Activated T-helper 17 cell treated with anti-CD3 and anti-CD28 coated beads, Interleukin-2, amount 50 U/mL, for 72 hours (primary cell): ENCODE results near the gene ABHD17A. TPM values are rescaled to one million over a fixed set of nuclear protein-coding genes. Genes with fewer than 3 reads are reported as not detected.
"Not testable (repeated sequence)": the region's sequence is repeated elsewhere in the genome, so short reads cannot be mapped to it uniquely, and the experiment has no call there.

ENCODE experiments used
- ATAC-seq: fragments of 150-1000 bp; cut with Tn5 transposase; replicated peaks from 2 replicates; pipeline ENCODE4 v1.10.0; 2021; ENCODE audit warnings: mild to moderate bottlenecking, moderate library complexity
- H3K27ac Mint-ChIP-seq: one replicate; pipeline ENCODE4 v1.8.0; 2022; ENCODE audit warnings: mixed read lengths
- H3K27me3 Mint-ChIP-seq: one replicate; pipeline ENCODE4 v1.8.0; 2022; ENCODE audit warnings: mixed read lengths
- H3K36me3 Mint-ChIP-seq: one replicate; pipeline ENCODE4 v1.8.0; 2022; ENCODE audit warnings: low read depth, mild to moderate bottlenecking, mixed read lengths
- H3K4me1 Mint-ChIP-seq: one replicate; pipeline ENCODE4 v1.8.0; 2022; ENCODE audit warnings: mixed read lengths
- H3K4me3 Mint-ChIP-seq: one replicate; pipeline ENCODE4 v1.8.0; 2022; ENCODE audit warnings: mild to moderate bottlenecking, mixed read lengths
- H3K9me3 Mint-ChIP-seq: one replicate; pipeline ENCODE4 v1.8.0; 2022; ENCODE audit warnings: mixed read lengths
- total RNA-seq, 2 donors: library from RNA; stranded (reverse); gene quantifications; one replicate each; pipeline ENCODE4 v1.2.3, GENCODE V29; 2022

ABHD17A gene
- total RNA-seq, 2 donors from 2014 or later, result 84.4 to 109 TPM

- Mint-ChIP-seq H3K27me3 (no peaks in the 10 kb centered on the region), H3K36me3 (peaks cover 9% of the 10 kb centered on the region), H3K4me1 (no peaks in the 10 kb centered on the region), H3K4me3 (peak overlapping the region; percentile 94), H3K27ac (peak overlapping the region; percentile 95), H3K9me3 (no peaks in the 10 kb centered on the region)
- no peak for ATAC-seq
These were observed 19.5 kb upstream of the ABHD17A start for GRCh38 chr19:1904860-1905109.

GRCh38 chr19:1902923-1903322 lies 17.6 kb upstream of the ABHD17A start:
- H3K4me3 Mint-ChIP-seq, result no peak overlapping the region
- no peaks in the 10 kb centered on the region for H3K4me1 Mint-ChIP-seq
- no peaks in the 10 kb centered on the region for H3K9me3 Mint-ChIP-seq
- no peak overlapping the region for H3K27ac Mint-ChIP-seq
- H3K27me3 Mint-ChIP-seq, result no peaks in the 10 kb centered on the region
- ATAC-seq, result no peak
- peaks cover 9% of the 10 kb centered on the region for H3K36me3 Mint-ChIP-seq

- Mint-ChIP-seq H3K27ac (no peak overlapping the region), H3K9me3 (no peaks in the 10 kb centered on the region), H3K4me1 (peaks cover 4% of the 10 kb centered on the region), H3K4me3 (no peak overlapping the region), H3K36me3 (peaks cover 9% of the 10 kb centered on the region), H3K27me3 (no peaks in the 10 kb centered on the region)
- ATAC-seq, result no peak
These were observed 16.7 kb upstream of the ABHD17A start for GRCh38 chr19:1901940-1902404.

GRCh38 chr19:1896508-1896907 lies 11.2 kb upstream of the ABHD17A start:
- ATAC-seq, result no peak
- no peaks in the 10 kb centered on the region for H3K36me3 Mint-ChIP-seq
- peak overlapping the region; percentile 86 for H3K4me3 Mint-ChIP-seq
- peaks cover 4% of the 10 kb centered on the region for H3K4me1 Mint-ChIP-seq
- peak overlapping the region; percentile 94 for H3K27ac Mint-ChIP-seq
- no peaks in the 10 kb centered on the region for H3K9me3 Mint-ChIP-seq
- H3K27me3 Mint-ChIP-seq, result no peaks in the 10 kb centered on the region

- peak overlapping the region; percentile 26 for H3K4me3 Mint-ChIP-seq
These were observed 8.5 kb upstream of the ABHD17A start for GRCh38 chr19:1893791-1894190.

GRCh38 chr19:1889907-1890306 lies 4.6 kb upstream of the ABHD17A start:
- no peak overlapping the region for H3K27ac Mint-ChIP-seq
- no peaks in the 10 kb centered on the region for H3K9me3 Mint-ChIP-seq
- no peak overlapping the region for H3K4me3 Mint-ChIP-seq
- H3K4me1 Mint-ChIP-seq, result peaks cover 5% of the 10 kb centered on the region
- H3K27me3 Mint-ChIP-seq, result no peaks in the 10 kb centered on the region
- H3K36me3 Mint-ChIP-seq, result no peaks in the 10 kb centered on the region
- ATAC-seq, result no peak

More at GRCh38 chr19:1893791-1894190, 8.5 kb upstream of the ABHD17A start:
- Mint-ChIP-seq H3K27me3 (no peaks in the 10 kb centered on the region), H3K36me3 (no peaks in the 10 kb centered on the region), H3K4me1 (peaks cover 9% of the 10 kb centered on the region), H3K9me3 (no peaks in the 10 kb centered on the region), H3K27ac (no peak overlapping the region)
- no peak for ATAC-seq

GRCh38 chr19:1888385-1888784 lies 3.1 kb upstream of the ABHD17A start:
- H3K9me3 Mint-ChIP-seq, result no peaks in the 10 kb centered on the region
- H3K4me1 Mint-ChIP-seq, result peaks cover 13% of the 10 kb centered on the region
- no peak overlapping the region for H3K27ac Mint-ChIP-seq
- no peak overlapping the region for H3K4me3 Mint-ChIP-seq
- no peak for ATAC-seq
- no peaks in the 10 kb centered on the region for H3K27me3 Mint-ChIP-seq
- peaks cover 14% of the 10 kb centered on the region for H3K36me3 Mint-ChIP-seq

GRCh38 chr19:1886360-1886759 lies 1.1 kb upstream of the ABHD17A start:
- not testable (repeated sequence) for H3K4me3 Mint-ChIP-seq, H3K9me3 Mint-ChIP-seq, H3K27ac Mint-ChIP-seq, H3K27me3 Mint-ChIP-seq, ATAC-seq
- Mint-ChIP-seq H3K36me3 (peaks cover 29% of the 10 kb centered on the region), H3K4me1 (peaks cover 18% of the 10 kb centered on the region)

- Mint-ChIP-seq H3K27me3 (no peaks in the 10 kb centered on the region), H3K4me1 (peaks cover 14% of the 10 kb centered on the region), H3K4me3 (peak overlapping the region; percentile 91), H3K9me3 (no peaks in the 10 kb centered on the region), H3K36me3 (peaks cover 29% of the 10 kb centered on the region), H3K27ac (peak overlapping the region; percentile 87)
- ATAC-seq, result peak; percentile 14
These were observed 469 bp downstream of the ABHD17A start for GRCh38 chr19:1884719-1885334.

GRCh38 chr19:1884291-1884718 lies 991 bp downstream of the ABHD17A start:
- peak overlapping the region; percentile 87 for H3K27ac Mint-ChIP-seq
- no peaks in the 10 kb centered on the region for H3K9me3 Mint-ChIP-seq
- peaks cover 14% of the 10 kb centered on the region for H3K4me1 Mint-ChIP-seq
- ATAC-seq, result peak; percentile 29
- H3K4me3 Mint-ChIP-seq, result peak overlapping the region; percentile 91
- H3K27me3 Mint-ChIP-seq, result no peaks in the 10 kb centered on the region
- peaks cover 29% of the 10 kb centered on the region for H3K36me3 Mint-ChIP-seq

- peak overlapping the region; percentile 91 for H3K4me3 Mint-ChIP-seq
- peaks cover 29% of the 10 kb centered on the region for H3K36me3 Mint-ChIP-seq
- H3K27ac Mint-ChIP-seq, result peak overlapping the region; percentile 87
- no peaks in the 10 kb centered on the region for H3K9me3 Mint-ChIP-seq
- ATAC-seq, result no peak
- H3K27me3 Mint-ChIP-seq, result no peaks in the 10 kb centered on the region
- H3K4me1 Mint-ChIP-seq, result peaks cover 14% of the 10 kb centered on the region
These were observed 1.5 kb downstream of the ABHD17A start for GRCh38 chr19:1883784-1884183.

- ATAC-seq, result no peak
- Mint-ChIP-seq H3K27ac (peak overlapping the region; percentile 87), H3K27me3 (no peaks in the 10 kb centered on the region)
These were observed 2.3 kb downstream of the ABHD17A start for GRCh38 chr19:1882786-1883692.

GRCh38 chr19:1882089-1882785 lies 3.1 kb downstream of the ABHD17A start:
- Mint-ChIP-seq H3K36me3 (peaks cover 29% of the 10 kb centered on the region), H3K27me3 (no peaks in the 10 kb centered on the region), H3K9me3 (no peaks in the 10 kb centered on the region), H3K27ac (peak overlapping the region; percentile 87), H3K4me1 (peaks cover 14% of the 10 kb centered on the region), H3K4me3 (peak overlapping the region; percentile 91)
- peak; percentile 62 for ATAC-seq

More at GRCh38 chr19:1882786-1883692, 2.3 kb downstream of the ABHD17A start:
- Mint-ChIP-seq H3K36me3 (peaks cover 29% of the 10 kb centered on the region), H3K4me3 (peak overlapping the region; percentile 91), H3K4me1 (peaks cover 14% of the 10 kb centered on the region), H3K9me3 (no peaks in the 10 kb centered on the region)

- not testable (repeated sequence) for ATAC-seq
These were observed 3.8 kb downstream of the ABHD17A start for GRCh38 chr19:1881393-1882088.

More at GRCh38 chr19:1881393-1882088, 3.8 kb downstream of the ABHD17A start:
- not testable (repeated sequence) for H3K27me3 Mint-ChIP-seq, H3K9me3 Mint-ChIP-seq
- H3K36me3 Mint-ChIP-seq, result peaks cover 31% of the 10 kb centered on the region
- peak overlapping the region; percentile 91 for H3K4me3 Mint-ChIP-seq
- peak overlapping the region; percentile 87 for H3K27ac Mint-ChIP-seq
- H3K4me1 Mint-ChIP-seq, result peaks cover 14% of the 10 kb centered on the region
